OCI-LY7 (cell line): ENCODE measurements around the gene ALK. TPM values are rescaled to one million over a fixed set of nuclear protein-coding genes. Genes with fewer than 3 reads are reported as not detected.

Source experiments
- BruUV-seq: library from RNA; stranded (reverse); fragments of 400-500 nt; replicated peaks from 2 replicates; lab custom pipeline; 2021; lab: Mats Ljungman, UMichigan
- CTCF ChIA-PET: fragments of 300-600 bp; sonication (Branson Sonifier 250); formaldehyde crosslinking; loops from one replicate; lab custom pipeline; 2022; ENCODE audit warnings: antibody characterized with exemption; ENCODE audit not compliant: unreplicated experiment; lab: Charles Lee
- POLR2A ChIA-PET: fragments of 300-600 bp; sonication (Branson Sonifier 250); formaldehyde crosslinking; loops from one replicate; lab custom pipeline; 2022; ENCODE audit warnings: antibody characterized with exemption; lab: Charles Lee
- DNase-seq: peaks from one replicate; pipeline ENCODE4 v3.0.0-alpha.2; 2015; ENCODE audit warnings: low spot score
- H2AFZ ChIP-seq: fragments of 200-600 bp; sonication (generic), shearing (Covaris generic); 2 replicates; pipeline ENCODE4 v1.6.1; 2014; ENCODE audit warnings: mild to moderate bottlenecking, antibody characterized with exemption, low read length, moderate library complexity
- H3K27ac ChIP-seq: fragments of 200-600 bp; sonication (generic); 2 replicates; pipeline ENCODE4 v1.5.1; 2014; ENCODE audit warnings: mixed run types, low read depth, mild to moderate bottlenecking, moderate library complexity, low read length, inconsistent platforms; ENCODE audit not compliant: poor library complexity, severe bottlenecking
- H3K36me3 ChIP-seq: fragments of 200-600 bp; sonication (generic); 2 replicates; pipeline ENCODE4 v1.6.1; 2014; ENCODE audit warnings: mild to moderate bottlenecking, antibody characterized with exemption, low read length, moderate library complexity, mixed read lengths; ENCODE audit not compliant: insufficient read depth
- H3K4me1 ChIP-seq: fragments of 200-600 bp; sonication (generic); 2 replicates; pipeline ENCODE4 v1.5.1; 2014; ENCODE audit warnings: mild to moderate bottlenecking, low read length; ENCODE audit not compliant: insufficient read depth, poor library complexity, severe bottlenecking
- H3K4me2 ChIP-seq: fragments of 200-600 bp; sonication (generic); 2 replicates; pipeline ENCODE4 v1.6.1; 2014; ENCODE audit warnings: mild to moderate bottlenecking, low read length
- H3K4me3 ChIP-seq: fragments of 200-600 bp; sonication (generic); 2 replicates; pipeline ENCODE4 v1.5.1; 2014; ENCODE audit warnings: mild to moderate bottlenecking, low read depth, low read length; ENCODE audit not compliant: poor library complexity, severe bottlenecking
- H3K79me2 ChIP-seq: fragments of 200-600 bp; sonication (generic); 2 replicates; pipeline ENCODE4 v1.6.1; 2016; ENCODE audit warnings: low read depth, mild to moderate bottlenecking, low read length, moderate library complexity, mixed read lengths; ENCODE audit not compliant: insufficient read depth
- H3K9me2 ChIP-seq: fragments of 200-600 bp; sonication (generic); 2 replicates; pipeline ENCODE4 v1.6.1; 2016; ENCODE audit warnings: mild to moderate bottlenecking, low read length, mixed read lengths; ENCODE audit not compliant: insufficient read depth
- H3K9me3 ChIP-seq: fragments of 200-600 bp; sonication (generic); 2 replicates; pipeline ENCODE4 v1.6.1; 2014; ENCODE audit warnings: mild to moderate bottlenecking, mixed run types, low read length, mixed read lengths
- H4K20me1 ChIP-seq: fragments of 200-600 bp; sonication (generic); 2 replicates; pipeline ENCODE4 v1.6.1; 2014; ENCODE audit warnings: mild to moderate bottlenecking, antibody characterized with exemption, low read length, moderate library complexity, mixed read lengths; ENCODE audit not compliant: insufficient read depth
- CTCF ChIP-seq: fragments of 200-600 bp; sonication (generic); conservative IDR thresholded peaks from 2 replicates; pipeline ENCODE4 v1.5.1; 2014; ENCODE audit warnings: mild to moderate bottlenecking, antibody characterized with exemption, low read length, moderate library complexity, mixed read lengths
- EZH2phosphoT487 ChIP-seq: fragments of 200-600 bp; sonication (generic); IDR thresholded peaks from 2 replicates; pipeline ENCODE4 v1.6.1; 2018; ENCODE audit warnings: low read depth, borderline replicate concordance, mild to moderate bottlenecking, mixed run types, antibody characterized with exemption, low read length, moderate library complexity, mixed read lengths
- intact Hi-C: fragments of 100-400 bp; cut with micrococcal nuclease; formaldehyde crosslinking; loops from one replicate; pipeline ENCODE4 v1.10.0; 2022; ENCODE audit not compliant: unreplicated experiment
- total RNA-seq, 2 experiments: library from RNA; depleted of rRNA in 1 of 2; stranded (reverse); fragments of >200 nt in 1 of 2; shearing (Covaris generic) in 1 of 2; gene quantifications; 2 replicates each; pipeline ENCODE4 v1.2.3, GENCODE V29; 2014 to 2022

The ALK gene
- total RNA-seq, 2 experiments from 2014 or later = 0.09 TPM; not detected in 1

GRCh38 chr2:29618024-29618423, 303.4 kb downstream of the ALK start:
- Histone ChIP-seq H3K36me3 (no peaks in the 10 kb centered on the region), H3K27ac (no peak overlapping the region), H3K79me2 (no peaks in the 10 kb centered on the region), H3K4me3 (no peak overlapping the region), H2AFZ (no peak overlapping the region), H3K4me1 (no peaks in the 10 kb centered on the region), H3K4me2 (no peak overlapping the region), H3K9me2 (no peaks in the 10 kb centered on the region), H4K20me1 (no peaks in the 10 kb centered on the region), H3K9me3 (no peaks in the 10 kb centered on the region)
- no peak for DNase-seq
- CTCF ChIA-PET = no interaction called here
- no TSS peak for BruUV-seq
- intact Hi-C loops = no loop called here
- POLR2A ChIA-PET = no interaction called here
- TF ChIP-seq CTCF = no peak
- TF ChIP-seq EZH2phosphoT487 = no peak

- Histone ChIP-seq H2AFZ (no peak overlapping the region), H3K79me2 (no peaks in the 10 kb centered on the region), H3K4me1 (no peaks in the 10 kb centered on the region), H3K9me2 (no peaks in the 10 kb centered on the region), H3K4me2 (no peak overlapping the region), H3K9me3 (no peaks in the 10 kb centered on the region), H3K36me3 (no peaks in the 10 kb centered on the region), H3K4me3 (no peak overlapping the region), H4K20me1 (no peaks in the 10 kb centered on the region), H3K27ac (no peak overlapping the region)
- no peak for DNase-seq
- intact Hi-C loops = no loop called here
- ChIA-PET POLR2A (no interaction called here), CTCF (no interaction called here)
- BruUV-seq = no TSS peak
- no peak for TF ChIP-seq EZH2phosphoT487
- TF ChIP-seq CTCF = no peak
These were observed 304.0 kb downstream of the ALK start for GRCh38 chr2:29617351-29617750.

- H3K79me2 ChIP-seq = no peaks in the 10 kb centered on the region
- TF ChIP-seq CTCF = no peak
- TF ChIP-seq EZH2phosphoT487 = no peak
- H3K9me3 ChIP-seq = no peaks in the 10 kb centered on the region
- no peaks in the 10 kb centered on the region for H3K36me3 ChIP-seq
- no peak overlapping the region for H3K27ac ChIP-seq
- no TSS peak for BruUV-seq
- intact Hi-C loops = no loop called here
- no peaks in the 10 kb centered on the region for H3K9me2 ChIP-seq
- CTCF ChIA-PET = no interaction called here
- no peak for DNase-seq
- H4K20me1 ChIP-seq = no peaks in the 10 kb centered on the region
- H3K4me1 ChIP-seq = no peaks in the 10 kb centered on the region
- POLR2A ChIA-PET = no interaction called here
- H3K4me3 ChIP-seq = no peak overlapping the region
- no peak overlapping the region for H2AFZ ChIP-seq
- no peak overlapping the region for H3K4me2 ChIP-seq
These were observed 304.8 kb downstream of the ALK start for GRCh38 chr2:29616569-29616968.
